Measurements from ENCODE around the gene POLR3C.

DNA sequence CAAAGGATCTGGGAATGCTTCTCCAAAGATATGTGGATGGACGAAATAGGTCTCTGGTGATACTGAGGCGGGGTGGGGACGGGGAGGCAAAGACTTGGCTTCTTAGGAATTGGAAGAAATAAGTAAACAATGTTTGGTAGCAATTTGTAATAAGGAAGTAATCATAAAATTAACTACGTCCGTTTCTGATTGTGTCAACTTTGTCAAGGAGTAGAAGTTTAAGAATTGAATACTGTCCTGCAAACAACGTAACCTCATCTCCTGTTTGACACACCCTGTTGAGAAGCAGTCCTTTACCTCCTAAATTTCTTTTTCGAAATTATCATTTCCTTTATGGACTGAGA lies 471 bp downstream of the POLR3C start:
- TF ChIP-seq POLR2A (IDR thresholded peaks at IDR 0.05; ENCODE audit: low read depth, low read length) (no peak), POLR2AphosphoS5 (IDR thresholded peaks at IDR 0.05; ENCODE audit: low read depth, low read length) (no peak)
